Measurements from ENCODE around the gene ALDH9A1.
A peak's percentile ranks its signal among the peaks of the same experiment; 100 is the strongest.
"Not testable (repeated sequence)": the region's sequence is repeated elsewhere in the genome, so short reads cannot be mapped to it uniquely, and the experiment has no call there.

The ALDH9A1 gene

GRCh38 chr1:165726841-165727240 lies 28.5 kb upstream of the ALDH9A1 start:
- H3K4me3 ChIP-seq (ENCODE audit: low read depth, low read length) = no peak overlapping the region
- no peak for TF ChIP-seq CTCF (IDR thresholded peaks at IDR 0.05; ENCODE audit: control insufficient read depth, extremely low read depth, insufficient read depth)
- no peak for DNase-seq (ENCODE audit: low read depth)

- no peak overlapping the region for H3K4me3 ChIP-seq (ENCODE audit: low read depth, low read length)
- no peak for DNase-seq (ENCODE audit: low read depth)
- no peak for TF ChIP-seq CTCF (IDR thresholded peaks at IDR 0.05; ENCODE audit: control insufficient read depth, extremely low read depth, insufficient read depth)
Measured at GRCh38 chr1:165726169-165726568, 27.8 kb upstream of the ALDH9A1 start.

GRCh38 chr1:165717918-165718515 lies 19.7 kb upstream of the ALDH9A1 start:
- no peak for DNase-seq (ENCODE audit: low read depth)
- no peak overlapping the region for H3K4me3 ChIP-seq (ENCODE audit: low read depth, low read length)
- peak; percentile 97 for TF ChIP-seq CTCF (IDR thresholded peaks at IDR 0.05; ENCODE audit: control insufficient read depth, extremely low read depth, insufficient read depth)

- DNase-seq (ENCODE audit: low read depth); H3K4me3 ChIP-seq (ENCODE audit: low read depth, low read length): not testable (repeated sequence)
Measured at GRCh38 chr1:165716265-165717051, 18.1 kb upstream of the ALDH9A1 start.

GRCh38 chr1:165712764-165713163 lies 14.4 kb upstream of the ALDH9A1 start:
- no peak for TF ChIP-seq CTCF (IDR thresholded peaks at IDR 0.05; ENCODE audit: control insufficient read depth, extremely low read depth, insufficient read depth)
- no peak overlapping the region for H3K4me3 ChIP-seq (ENCODE audit: low read depth, low read length)
- DNase-seq (ENCODE audit: low read depth) = no peak

- no peak overlapping the region for H3K4me3 ChIP-seq (ENCODE audit: low read depth, low read length)
- TF ChIP-seq CTCF (IDR thresholded peaks at IDR 0.05; ENCODE audit: control insufficient read depth, extremely low read depth, insufficient read depth) = no peak
- DNase-seq (ENCODE audit: low read depth) = no peak
Measured at GRCh38 chr1:165707984-165708706, 9.8 kb upstream of the ALDH9A1 start.

- no peak for DNase-seq (ENCODE audit: low read depth)
- no peak overlapping the region for H3K4me3 ChIP-seq (ENCODE audit: low read depth, low read length)
- TF ChIP-seq CTCF (IDR thresholded peaks at IDR 0.05; ENCODE audit: control insufficient read depth, extremely low read depth, insufficient read depth) = no peak
Measured at GRCh38 chr1:165703648-165704047, 5.3 kb upstream of the ALDH9A1 start.

- not testable (repeated sequence) for DNase-seq (ENCODE audit: low read depth); H3K4me3 ChIP-seq (ENCODE audit: low read depth, low read length)
Measured at GRCh38 chr1:165701922-165702321, 3.6 kb upstream of the ALDH9A1 start.
